ENCODE measurements around the gene SHE.

DNA sequence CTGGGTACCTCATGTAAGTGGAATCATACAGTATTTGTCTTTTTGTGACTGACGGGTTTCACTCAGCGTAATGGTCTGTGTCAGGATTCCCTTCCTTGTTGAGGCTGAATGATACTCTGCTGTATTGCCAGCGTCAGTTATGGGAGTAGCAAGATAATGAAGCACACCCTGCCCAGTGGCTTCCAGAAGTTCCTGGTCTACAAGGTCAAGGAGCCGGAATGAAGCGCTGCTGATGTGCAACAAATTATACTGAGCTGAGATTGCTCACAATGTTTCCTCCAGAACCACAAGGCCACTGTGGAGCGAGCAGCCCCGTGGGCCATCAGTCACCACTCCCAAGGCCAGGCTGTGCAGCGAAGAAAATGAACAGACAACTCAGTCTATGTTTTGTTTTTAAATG is 24.2 kb downstream of the SHE start:
- TF ChIP-seq EZH2 (IDR thresholded peaks at IDR 0.05; ENCODE audit: borderline replicate concordance, low read depth, low read length, severe bottlenecking): no peak
- TF ChIP-seq, protein P1, sequence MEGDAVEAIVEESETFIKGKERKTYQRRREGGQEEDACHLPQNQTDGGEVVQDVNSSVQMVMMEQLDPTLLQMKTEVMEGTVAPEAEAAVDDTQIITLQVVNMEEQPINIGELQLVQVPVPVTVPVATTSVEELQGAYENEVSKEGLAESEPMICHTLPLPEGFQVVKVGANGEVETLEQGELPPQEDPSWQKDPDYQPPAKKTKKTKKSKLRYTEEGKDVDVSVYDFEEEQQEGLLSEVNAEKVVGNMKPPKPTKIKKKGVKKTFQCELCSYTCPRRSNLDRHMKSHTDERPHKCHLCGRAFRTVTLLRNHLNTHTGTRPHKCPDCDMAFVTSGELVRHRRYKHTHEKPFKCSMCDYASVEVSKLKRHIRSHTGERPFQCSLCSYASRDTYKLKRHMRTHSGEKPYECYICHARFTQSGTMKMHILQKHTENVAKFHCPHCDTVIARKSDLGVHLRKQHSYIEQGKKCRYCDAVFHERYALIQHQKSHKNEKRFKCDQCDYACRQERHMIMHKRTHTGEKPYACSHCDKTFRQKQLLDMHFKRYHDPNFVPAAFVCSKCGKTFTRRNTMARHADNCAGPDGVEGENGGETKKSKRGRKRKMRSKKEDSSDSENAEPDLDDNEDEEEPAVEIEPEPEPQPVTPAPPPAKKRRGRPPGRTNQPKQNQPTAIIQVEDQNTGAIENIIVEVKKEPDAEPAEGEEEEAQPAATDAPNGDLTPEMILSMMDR (IDR thresholded peaks at IDR 0.05; ENCODE audit: borderline replicate concordance, extremely low read depth, low read length, poor library complexity, severe bottlenecking): no peak
